Hepatocyte (in vitro differentiated cells): ENCODE measurements around the gene PLEKHG7.

Source experiments
- CTCF ChIP-seq: fragments of 200-600 bp; sonication (generic); IDR thresholded peaks from 2 replicates; pipeline ENCODE4 v1.5.1; 2016; ENCODE audit warnings: antibody characterized with exemption, mild to moderate bottlenecking; ENCODE audit not compliant: poor library complexity
- EZH2 ChIP-seq: fragments of 200-600 bp; sonication (generic); IDR thresholded peaks from 2 replicates; pipeline ENCODE4 v1.6.1; 2016; ENCODE audit warnings: antibody characterized with exemption, mild to moderate bottlenecking, borderline replicate concordance
- EZH2phosphoT487 ChIP-seq: fragments of 200-600 bp; sonication (generic); IDR thresholded peaks from one replicate; pipeline ENCODE4 v1.6.1; 2018; ENCODE audit warnings: antibody characterized with exemption, mild to moderate bottlenecking, low read depth, moderate library complexity; ENCODE audit not compliant: unreplicated experiment, severe bottlenecking

DNA sequence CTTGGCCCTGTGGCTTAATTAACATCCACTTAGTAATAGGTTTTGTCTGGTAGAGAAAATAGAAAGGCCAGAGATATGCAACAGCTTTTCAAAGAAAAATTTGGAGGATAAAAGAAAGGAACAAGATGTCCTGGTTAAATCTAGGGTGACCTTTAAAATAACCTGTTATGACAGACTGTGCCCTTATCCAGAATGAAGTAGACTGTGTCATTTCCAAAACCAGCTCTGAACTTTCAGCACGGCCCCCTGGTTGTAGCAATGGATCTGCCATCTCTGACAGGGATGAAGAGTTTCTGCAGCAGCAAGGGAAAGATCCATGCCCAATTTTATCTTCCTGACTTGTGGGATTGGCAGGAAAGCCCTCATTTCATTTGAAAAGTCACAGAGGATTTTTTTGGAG lies 5.1 kb downstream of the PLEKHG7 start:
- TF ChIP-seq EZH2 (no peak), EZH2phosphoT487 (no peak), CTCF (no peak)
